ENCODE results near the gene CHCHD3.

GRCh38 chr7:132764762-132765161, 317.1 kb downstream of the CHCHD3 start:
- no peak for TF ChIP-seq EZH2 (IDR thresholded peaks at IDR 0.05; ENCODE audit: borderline replicate concordance, low read length)
- TF ChIP-seq, protein P1, sequence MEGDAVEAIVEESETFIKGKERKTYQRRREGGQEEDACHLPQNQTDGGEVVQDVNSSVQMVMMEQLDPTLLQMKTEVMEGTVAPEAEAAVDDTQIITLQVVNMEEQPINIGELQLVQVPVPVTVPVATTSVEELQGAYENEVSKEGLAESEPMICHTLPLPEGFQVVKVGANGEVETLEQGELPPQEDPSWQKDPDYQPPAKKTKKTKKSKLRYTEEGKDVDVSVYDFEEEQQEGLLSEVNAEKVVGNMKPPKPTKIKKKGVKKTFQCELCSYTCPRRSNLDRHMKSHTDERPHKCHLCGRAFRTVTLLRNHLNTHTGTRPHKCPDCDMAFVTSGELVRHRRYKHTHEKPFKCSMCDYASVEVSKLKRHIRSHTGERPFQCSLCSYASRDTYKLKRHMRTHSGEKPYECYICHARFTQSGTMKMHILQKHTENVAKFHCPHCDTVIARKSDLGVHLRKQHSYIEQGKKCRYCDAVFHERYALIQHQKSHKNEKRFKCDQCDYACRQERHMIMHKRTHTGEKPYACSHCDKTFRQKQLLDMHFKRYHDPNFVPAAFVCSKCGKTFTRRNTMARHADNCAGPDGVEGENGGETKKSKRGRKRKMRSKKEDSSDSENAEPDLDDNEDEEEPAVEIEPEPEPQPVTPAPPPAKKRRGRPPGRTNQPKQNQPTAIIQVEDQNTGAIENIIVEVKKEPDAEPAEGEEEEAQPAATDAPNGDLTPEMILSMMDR (conservative IDR thresholded peaks at IDR 0.05 in 1 of 2, IDR thresholded peaks at IDR 0.05 in 1 of 2; ENCODE audit: extremely low read depth in 1 of 2, insufficient read depth in 1 of 2, low read depth in 1 of 2, low read length in 2 of 2) = no peak
